ENCODE results near the gene FAM200A. TPM values are rescaled to one million over a fixed set of nuclear protein-coding genes. Genes with fewer than 3 reads are reported as not detected.
A peak's percentile ranks its signal among the peaks of the same experiment; 100 is the strongest.

Gene FAM200A
- total and polyA plus RNA-seq, 2 of the 13 experiments (the other 11 are each of a cell fraction or from before 2014, with no cell fraction given), result 4.7 to 6.3 TPM

- TF ChIP-seq MXD3 (CRISPR knock-in tag; IDR thresholded peaks at IDR 0.05), result peak; percentile 23
- TF ChIP-seq ZNF256 (CRISPR knock-in tag; conservative IDR thresholded peaks at IDR 0.05), result no peak
- TF ChIP-seq HNRNPK (IDR thresholded peaks at IDR 0.05; ENCODE audit: low read depth, low read length, poor library complexity, severe bottlenecking), result peak; percentile 41
- no peak; the same call in none of the 2 replicates for TF ChIP-seq ZNF747 (CRISPR knock-in tag; IDR thresholded peaks at IDR 0.05; ENCODE audit: borderline replicate concordance)
- no peak for TF ChIP-seq CEBPB (IDR thresholded peaks at IDR 0.05; ENCODE audit: borderline replicate concordance, low read depth, low read length)
- TF ChIP-seq MAZ (IDR thresholded peaks at IDR 0.05; ENCODE audit: borderline replicate concordance, low read depth, low read length), result peak; percentile 81
- TF ChIP-seq MAZ (CRISPR knock-in tag; IDR thresholded peaks at IDR 0.05; ENCODE audit: low read depth), result peak; percentile 52
- no peak for TF ChIP-seq ZEB1 (IDR thresholded peaks at IDR 0.05; ENCODE audit: insufficient replicate concordance, low read depth)
- TF ChIP-seq, protein P1, sequence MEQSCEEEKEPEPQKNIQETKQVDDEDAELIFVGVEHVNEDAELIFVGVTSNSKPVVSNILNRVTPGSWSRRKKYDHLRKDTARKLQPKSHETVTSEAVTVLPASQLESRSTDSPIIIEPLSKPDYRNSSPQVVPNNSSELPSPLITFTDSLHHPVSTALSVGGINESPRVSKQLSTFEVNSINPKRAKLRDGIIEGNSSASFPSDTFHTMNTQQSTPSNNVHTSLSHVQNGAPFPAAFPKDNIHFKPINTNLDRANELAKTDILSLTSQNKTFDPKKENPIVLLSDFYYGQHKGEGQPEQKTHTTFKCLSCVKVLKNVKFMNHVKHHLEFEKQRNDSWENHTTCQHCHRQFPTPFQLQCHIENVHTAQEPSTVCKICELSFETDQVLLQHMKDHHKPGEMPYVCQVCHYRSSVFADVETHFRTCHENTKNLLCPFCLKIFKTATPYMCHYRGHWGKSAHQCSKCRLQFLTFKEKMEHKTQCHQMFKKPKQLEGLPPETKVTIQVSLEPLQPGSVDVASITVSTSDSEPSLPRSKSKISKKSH (CRISPR knock-in tag; IDR thresholded peaks at IDR 0.05; ENCODE audit: borderline replicate concordance), result no peak; the same call in 1 of the 2 replicates
- TF ChIP-seq ZNF510 (CRISPR knock-in tag; IDR thresholded peaks at IDR 0.05; ENCODE audit: low read depth), result no peak
- peak; percentile 74; the same call in 1 of the 2 replicates for TF ChIP-seq SMYD3 (CRISPR knock-in tag; IDR thresholded peaks at IDR 0.05)
- TF ChIP-seq ZNF333 (CRISPR knock-in tag; IDR thresholded peaks at IDR 0.05; ENCODE audit: borderline replicate concordance), result no peak; the same call in none of the 2 replicates
- peak; percentile 100 for TF ChIP-seq DMTF1 (CRISPR knock-in tag; IDR thresholded peaks at IDR 0.05)
- no peak for TF ChIP-seq ZNF354B (CRISPR knock-in tag; IDR thresholded peaks at IDR 0.05)
- peak; percentile 88 for TF ChIP-seq YEATS4 (CRISPR knock-in tag; IDR thresholded peaks at IDR 0.05; ENCODE audit: borderline replicate concordance)
- peak; percentile 90 for TF ChIP-seq SMAD1 (CRISPR knock-in tag; IDR thresholded peaks at IDR 0.05; ENCODE audit: borderline replicate concordance, low read depth)
- TF ChIP-seq FOXC1 (CRISPR knock-in tag; IDR thresholded peaks at IDR 0.05; ENCODE audit: borderline replicate concordance), result peak; percentile 69
- TF ChIP-seq ZNF609 (CRISPR knock-in tag; IDR thresholded peaks at IDR 0.05; ENCODE audit: borderline replicate concordance), result no peak; the same call in 1 of the 2 replicates
- TF ChIP-seq ZSCAN25 (CRISPR knock-in tag; IDR thresholded peaks at IDR 0.05), result no peak
These were observed 6.6 kb upstream of the FAM200A start, which contains the start of gene ZNF655 (continued) for GRCh38 chr7:99558306-99559174.

Data from HepG2 (cell line).